Activated CD8-positive, alpha-beta memory T cell treated with anti-CD3 and anti-CD28 coated beads, Interleukin-2, amount 50 U/mL, for 4 hours (primary cell): ENCODE results near the gene TMEM33.
"Not testable (repeated sequence)": the region's sequence is repeated elsewhere in the genome, so short reads cannot be mapped to it uniquely, and the experiment has no call there.

Source experiments
- DNase-seq: peaks from one replicate; pipeline ENCODE4 v3.0.0-alpha.2; 2020

The TMEM33 gene, protein sequence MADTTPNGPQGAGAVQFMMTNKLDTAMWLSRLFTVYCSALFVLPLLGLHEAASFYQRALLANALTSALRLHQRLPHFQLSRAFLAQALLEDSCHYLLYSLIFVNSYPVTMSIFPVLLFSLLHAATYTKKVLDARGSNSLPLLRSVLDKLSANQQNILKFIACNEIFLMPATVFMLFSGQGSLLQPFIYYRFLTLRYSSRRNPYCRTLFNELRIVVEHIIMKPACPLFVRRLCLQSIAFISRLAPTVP

DNA sequence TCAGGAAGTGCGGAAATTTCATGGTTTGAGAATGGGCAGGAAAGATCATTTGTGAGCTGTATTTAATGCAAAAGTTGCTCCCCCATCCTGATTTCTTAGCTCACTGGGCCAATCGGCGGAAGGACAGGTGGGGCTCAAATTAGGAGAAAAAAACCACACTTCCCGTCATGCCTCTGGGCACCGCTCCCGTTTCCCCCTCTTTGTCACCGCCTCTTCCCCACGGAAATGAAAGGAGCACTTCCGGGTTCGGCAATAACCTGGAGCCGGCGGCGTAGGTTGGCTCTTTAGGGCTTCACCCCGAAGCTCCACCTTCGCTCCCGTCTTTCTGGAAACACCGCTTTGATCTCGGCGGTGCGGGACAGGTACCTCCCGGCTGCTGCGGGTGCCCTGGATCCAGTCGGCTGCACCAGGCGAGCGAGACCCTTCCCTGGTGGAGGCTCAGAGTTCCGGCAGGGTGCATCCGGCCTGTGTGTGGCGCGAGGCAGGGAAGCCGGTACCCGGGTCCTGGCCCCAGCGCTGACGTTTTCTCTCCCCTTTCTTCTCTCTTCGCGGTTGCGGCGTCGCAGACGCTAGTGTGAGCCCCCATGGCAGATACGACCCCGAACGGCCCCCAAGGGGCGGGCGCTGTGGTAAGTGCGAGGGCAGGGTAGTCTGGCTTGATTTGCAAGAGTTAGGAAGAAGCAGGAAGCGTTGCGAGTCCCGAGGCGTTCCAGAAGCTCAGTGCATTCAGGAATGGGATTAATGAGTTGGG is at the start of gene TMEM33:
TMEM33 (plus strand) TSS at position 529 of the 751 bp plus-strand sequence; CDS start at position 585, 56 bp downstream.
- peak; percentile 75 for DNase-seq

DNA sequence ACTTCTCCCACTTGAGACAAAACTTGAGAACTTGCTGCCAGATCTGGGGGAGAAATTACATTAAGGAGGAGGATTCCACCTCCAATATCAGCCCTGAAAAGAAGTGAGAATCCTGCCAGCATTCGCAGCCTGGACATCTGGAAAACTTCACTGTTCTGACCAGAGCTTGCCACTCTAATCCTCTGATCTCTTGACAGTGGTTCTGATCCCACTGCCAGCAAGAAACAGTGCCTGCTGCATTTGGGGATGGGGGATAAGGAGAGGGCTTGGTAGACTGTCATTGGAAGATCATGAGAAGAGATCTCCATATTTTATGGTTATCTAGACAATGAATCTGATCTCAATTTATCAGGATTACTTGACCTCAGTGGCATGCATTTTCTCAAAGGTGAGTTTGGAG is 49.8 kb upstream of the TMEM33 start:
- DNase-seq, result no peak

DNA sequence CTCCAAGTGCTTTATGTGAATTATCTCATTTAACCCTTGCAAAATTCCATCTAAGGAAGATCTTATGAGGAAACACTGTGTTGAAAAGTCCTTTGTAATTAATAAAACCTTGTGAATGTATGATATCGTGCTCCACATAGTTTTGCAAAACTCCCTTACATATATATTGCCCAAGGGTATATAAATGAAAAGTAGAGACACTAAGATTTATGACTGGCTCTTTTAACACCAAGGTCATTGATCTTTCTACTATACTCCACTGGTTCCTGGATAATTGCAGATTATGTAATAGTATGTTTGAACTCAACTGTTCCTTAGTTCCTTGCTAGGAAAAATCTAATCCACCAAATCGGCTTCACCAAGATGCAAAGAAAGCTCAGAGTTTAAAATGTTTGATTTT is 48.0 kb upstream of the TMEM33 start:
- DNase-seq, result no peak

DNA sequence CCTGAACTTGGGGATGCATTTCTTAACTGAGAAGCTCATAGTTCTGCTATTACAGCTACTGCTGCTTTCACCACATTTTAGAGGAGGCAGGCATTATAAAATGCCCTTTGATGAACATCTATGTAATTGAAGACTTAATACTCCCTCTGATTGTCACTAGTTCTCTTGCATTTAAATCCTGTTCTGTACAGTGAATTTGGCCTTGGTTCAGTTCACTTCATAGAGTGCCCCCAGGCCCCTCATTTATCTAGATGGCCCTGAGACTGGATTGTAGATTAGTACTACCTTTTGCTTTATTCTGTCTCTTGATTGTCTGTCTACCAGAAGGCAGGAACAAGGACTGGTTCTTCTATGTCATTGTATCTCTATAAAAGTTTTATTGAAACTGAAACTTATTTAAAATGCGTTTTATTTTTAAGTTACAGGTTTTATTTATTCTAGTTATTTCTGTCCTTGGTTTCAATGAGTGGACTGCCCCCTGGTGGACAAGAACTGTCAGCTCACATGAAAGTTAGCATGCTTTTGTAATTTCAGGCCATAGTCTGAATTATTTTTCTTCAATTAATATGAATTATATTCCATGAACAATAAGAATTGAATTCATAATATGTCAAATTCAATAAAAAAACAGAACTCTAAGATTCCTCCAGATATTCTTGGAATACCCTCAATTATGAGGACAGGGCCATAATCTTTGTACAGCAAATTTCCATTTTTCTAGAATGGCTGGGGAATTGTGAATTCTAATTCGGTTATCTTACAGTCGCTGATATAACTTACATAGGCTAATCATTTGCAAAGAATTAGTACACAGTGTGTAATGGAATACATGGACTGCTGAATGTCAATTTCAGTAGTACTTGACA is 47.2 kb upstream of the TMEM33 start:
- peak; percentile 32 for DNase-seq

DNA sequence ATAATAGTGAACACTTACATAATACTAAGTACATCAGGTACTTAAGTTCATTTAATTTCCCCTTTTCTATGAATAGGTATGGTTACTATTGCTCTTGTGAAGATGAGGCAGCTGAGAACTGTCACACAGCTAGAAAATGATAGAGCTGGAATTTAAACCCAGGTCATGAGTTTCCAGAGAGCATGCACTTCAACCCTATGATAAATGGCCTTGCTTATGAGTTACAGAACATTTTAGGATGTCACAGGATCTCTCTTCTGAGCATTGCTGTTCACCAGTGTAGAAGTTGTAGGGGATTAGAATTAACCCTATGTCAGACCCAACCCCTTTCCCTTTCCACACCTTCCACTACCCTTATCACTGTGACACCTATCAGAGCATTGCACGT is 46.5 kb upstream of the TMEM33 start:
- DNase-seq, result no peak

DNA sequence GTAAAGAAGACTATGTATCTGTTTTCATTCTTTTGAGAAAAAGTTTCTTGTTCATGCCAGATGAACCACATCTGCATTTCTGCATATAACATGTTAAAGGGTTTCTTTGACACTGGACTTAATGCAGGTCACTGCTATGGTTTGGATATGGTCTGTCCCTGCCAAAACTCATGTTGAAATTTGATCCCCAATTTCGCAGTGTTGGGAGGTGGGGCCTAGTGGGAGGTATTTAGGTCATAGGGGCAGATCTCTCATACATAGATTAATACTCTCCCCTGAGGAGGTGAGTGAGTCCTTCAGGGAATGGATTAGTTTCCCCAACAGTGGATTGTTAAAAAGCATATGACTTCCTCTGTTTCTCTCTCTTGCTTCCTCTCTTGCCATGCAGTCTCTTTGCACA is 45.9 kb upstream of the TMEM33 start:
- no peak for DNase-seq

DNA sequence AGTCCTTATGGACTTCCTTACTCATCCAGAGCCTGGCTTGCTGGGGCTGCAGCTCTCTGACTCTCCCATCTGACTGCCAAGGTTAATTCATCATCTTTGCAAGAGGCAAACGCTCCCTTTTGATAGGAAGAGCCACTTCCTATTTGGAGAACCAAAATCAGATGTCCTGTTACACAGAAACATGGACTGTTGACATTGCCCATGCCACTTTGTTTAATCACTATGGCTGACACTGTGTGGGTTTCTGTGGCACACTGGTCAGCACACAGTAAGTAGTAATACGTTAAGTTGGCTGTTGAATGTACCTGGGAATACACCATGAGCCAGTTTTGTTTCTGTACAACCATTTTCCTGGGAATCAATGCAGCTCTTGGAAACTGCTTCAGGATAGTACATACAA is 45.1 kb upstream of the TMEM33 start:
- no peak for DNase-seq

DNA sequence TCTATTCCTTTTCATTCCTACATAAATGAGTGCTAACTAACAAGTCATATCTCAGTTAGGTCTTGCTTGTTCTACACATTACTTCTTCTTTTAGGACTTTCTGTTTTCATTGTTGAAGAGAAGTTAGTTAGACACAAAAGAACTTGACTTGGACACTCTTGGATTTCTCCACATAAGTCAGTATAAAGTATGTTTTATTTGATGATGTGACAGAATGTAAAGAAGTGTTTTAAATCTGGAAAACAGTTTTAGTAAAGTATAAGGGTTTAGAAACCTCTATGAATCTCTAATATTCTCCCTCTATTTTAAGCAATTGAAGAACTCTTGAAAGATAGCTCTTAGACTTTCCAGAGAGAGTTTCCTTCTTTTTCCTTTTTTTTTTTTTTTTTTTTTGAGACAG is 38.6 kb upstream of the TMEM33 start:
- DNase-seq, result no peak

DNA sequence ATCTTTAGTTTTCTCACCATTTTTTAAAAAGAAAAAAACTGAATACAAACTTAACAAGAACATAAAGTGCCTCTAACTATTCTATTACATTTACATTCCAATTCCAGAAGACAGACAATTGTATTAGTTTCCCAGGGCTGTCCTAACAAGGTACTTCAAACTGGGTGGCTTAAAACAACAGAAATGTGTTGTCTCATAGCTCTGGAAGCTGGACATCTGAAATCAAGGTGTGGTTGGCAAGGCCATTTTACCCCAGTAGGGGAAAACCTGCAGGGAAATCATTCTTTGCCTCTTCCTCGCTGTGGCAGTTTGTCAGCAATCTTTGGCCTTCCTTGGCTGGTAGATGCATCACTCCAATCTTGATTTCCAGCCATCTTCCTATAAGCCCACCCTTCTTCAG is 37.5 kb upstream of the TMEM33 start:
- no peak for DNase-seq

DNA sequence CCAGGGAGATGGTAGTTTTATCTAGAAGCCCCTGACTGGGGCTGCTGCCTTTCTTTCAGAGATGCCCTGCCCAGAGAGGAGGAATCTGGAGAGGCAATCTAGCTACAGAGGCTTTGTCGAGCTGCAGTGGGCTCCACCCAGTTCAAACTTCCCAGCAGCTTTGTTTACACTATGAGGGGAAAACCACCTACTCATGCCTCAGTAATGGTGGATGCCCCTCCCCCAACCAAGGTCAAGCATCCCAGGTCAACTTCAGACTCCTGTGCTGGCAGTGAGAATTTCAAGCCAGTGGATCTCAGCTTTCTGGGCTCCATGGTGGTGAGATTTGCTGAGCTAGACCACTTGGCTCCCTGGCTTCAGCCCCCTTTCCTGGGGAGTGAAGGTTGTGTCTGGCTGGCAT is 26.1 kb upstream of the TMEM33 start:
- DNase-seq, result not testable (repeated sequence)

DNA sequence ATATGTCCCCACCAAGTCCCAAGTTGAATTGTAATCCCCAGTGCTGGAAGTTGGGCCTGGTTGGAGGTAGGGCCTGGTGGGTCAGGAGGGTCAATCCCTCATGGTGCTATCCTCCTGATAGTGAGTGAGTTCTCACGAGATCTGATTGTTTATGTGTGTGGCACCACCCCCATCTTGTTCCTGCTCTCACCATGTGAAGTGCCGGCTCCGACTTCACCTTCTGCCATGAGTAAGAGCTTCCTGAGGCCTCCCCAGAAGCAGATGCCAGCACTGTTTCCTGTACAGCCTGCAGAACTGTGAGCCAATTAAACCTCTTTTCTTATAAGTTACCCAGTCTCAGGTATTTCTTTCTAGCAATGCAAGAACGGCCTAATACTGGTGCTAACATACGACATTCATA is 22.7 kb upstream of the TMEM33 start:
- DNase-seq, result no peak

DNA sequence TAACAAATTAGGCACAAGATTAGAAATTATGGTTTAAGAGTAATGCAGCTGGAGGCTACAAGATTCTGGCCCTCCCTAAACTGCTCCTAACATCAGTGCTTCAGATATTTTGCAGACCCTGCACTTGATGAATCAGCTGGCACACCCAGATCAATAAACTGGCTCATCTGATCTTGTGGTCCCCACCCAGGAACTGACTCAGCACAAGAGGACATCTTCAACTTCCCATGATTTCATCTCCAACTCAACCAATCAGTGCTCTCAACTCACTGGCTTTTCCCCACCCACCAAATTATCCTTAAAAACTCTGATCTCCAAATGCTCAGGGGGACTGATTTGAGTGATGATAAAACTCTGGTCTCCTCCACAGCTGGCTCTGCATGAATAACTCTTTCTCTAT is 21.7 kb upstream of the TMEM33 start:
- DNase-seq, result no peak

DNA sequence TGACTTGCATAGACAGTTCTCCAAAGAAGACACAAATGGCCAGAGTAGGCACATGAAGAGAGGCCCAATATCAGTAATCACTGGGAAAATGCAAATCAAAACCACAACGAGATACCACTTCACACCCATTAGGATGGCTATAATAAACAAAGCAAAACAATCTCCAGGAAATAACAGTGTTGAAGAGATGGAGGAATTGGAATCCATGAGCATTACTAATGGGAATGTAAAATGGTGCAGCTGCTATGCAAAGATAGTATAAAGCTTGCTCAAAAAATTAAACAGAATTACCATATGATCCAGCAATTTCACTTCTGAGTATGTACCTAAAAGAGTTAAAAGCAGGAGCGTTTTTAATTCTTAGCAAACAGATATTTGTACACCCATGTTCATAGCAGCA is 17.0 kb upstream of the TMEM33 start:
- DNase-seq, result no peak

DNA sequence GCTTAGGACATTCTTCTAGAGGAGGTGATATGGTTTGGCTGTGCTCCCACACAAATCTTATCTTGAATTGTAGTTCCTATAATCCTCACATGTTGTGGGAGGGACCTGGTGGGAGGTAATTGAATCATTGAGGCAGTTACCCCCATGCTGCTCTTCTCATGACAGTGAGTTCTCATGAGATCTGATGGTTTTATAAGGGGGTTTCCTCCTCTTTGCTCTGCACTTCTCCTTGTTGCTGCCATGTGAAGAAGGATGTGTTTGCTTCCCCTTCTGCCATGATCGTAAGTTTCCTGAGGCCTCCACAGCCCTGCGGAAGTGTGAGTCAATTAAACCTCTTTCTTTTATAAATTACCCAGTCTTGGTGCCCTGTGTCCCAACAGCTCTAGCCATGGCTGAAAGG is 14.8 kb upstream of the TMEM33 start:
- DNase-seq, result not testable (repeated sequence)

DNA sequence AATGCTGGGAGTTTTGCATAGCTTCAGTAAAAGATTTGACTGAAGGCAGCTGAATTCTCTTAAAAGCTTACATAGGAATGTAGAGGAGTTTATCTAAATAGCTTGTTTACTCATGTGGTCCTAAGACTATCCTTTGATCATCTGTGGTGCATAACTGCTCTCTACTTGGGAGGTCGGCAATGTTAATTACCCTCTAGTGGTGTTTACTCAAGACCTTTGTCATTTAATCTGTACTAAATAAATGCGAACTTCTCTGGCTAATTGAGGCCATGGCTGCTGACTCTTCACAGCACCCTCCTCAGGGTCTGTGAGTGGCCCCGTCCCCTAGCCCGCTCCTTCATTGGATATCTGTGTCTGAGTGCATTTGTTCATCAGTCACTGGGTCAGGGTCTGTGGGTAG is 13.8 kb upstream of the TMEM33 start:
- no peak for DNase-seq

DNA sequence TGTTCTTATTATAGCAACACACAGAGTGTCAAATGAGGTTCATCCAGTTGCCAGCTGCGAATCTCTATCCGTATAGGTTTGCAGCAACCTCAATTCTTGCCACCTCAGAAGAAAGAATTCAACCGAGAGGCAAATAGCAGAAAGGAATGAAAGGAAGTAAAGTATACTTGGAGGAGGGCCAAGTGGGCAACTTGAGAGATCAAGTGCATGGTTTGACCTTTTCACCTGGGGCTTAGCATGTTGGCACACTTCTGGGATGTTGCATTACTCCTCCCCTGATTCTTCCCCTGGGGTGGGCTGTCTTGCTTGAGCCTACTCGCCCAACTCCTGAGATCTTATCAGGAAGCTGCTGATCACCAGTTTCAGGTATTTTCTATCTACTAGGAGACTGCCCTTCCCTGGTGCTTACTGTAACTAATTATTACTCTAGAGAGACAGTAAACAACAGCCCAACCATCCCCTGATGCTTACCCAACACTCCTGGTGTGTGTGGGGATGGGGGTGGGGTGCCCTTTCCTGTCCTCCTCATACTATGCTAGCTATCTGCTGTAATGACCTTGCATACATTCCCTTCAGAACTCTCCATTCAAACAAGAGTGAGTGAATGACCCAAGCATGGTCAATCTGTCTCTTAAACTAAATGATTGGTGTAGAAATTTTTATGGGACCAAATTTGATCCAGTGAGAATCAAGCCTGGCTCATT is 7.3 kb upstream of the TMEM33 start:
- DNase-seq, result no peak

DNA sequence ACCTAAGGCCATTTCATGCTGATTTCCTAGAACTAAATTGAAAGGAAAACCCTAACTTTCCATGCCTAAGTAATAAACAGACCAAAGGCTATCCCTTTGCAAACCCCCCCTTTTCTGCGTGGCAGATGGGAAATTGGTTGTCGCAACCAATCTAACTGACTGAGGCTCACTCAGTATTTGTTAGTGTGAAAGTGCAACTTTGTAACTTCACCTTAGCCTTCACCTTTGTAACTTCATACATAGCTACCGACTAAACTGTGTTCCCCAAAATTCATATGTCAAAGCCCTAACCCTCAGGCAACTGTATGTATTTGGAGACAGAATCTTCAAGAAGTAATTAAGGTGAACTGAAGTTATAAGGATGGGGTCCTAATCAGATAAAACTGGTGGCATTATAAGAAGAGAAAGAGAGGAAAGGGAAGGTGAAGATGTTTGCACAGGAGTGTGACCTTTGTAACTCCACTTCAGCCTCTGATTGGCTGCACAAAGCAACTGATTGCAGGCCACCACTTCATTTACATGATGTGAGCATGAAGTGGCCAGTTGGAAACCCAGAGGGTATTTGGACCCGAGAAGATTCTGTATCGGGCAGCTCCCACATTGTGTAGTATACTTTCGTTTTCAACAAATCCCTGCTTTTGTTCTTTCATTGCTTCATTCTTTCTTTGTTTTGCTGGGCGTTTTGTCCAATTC is 4.9 kb upstream of the TMEM33 start:
- no peak for DNase-seq

DNA sequence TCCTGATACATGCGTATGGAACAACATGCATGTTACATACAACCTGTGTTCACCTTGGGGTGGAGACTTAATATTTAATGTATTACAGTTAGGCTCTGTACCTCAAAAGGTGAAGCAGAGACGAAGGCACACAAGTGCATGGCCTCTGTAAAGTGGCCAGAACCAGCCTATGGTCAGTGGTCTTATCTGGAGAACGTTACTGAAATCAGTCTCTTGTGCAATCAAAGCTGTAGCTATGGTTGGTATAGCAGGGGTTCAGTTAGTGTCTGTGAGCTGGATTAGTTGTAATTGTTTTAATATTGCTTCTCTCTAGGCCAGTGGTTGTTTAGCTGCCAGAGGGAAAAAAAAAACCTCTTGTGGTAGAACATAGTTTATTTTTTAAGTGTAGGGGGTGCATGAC is 2.2 kb upstream of the TMEM33 start:
- DNase-seq, result no peak

DNA sequence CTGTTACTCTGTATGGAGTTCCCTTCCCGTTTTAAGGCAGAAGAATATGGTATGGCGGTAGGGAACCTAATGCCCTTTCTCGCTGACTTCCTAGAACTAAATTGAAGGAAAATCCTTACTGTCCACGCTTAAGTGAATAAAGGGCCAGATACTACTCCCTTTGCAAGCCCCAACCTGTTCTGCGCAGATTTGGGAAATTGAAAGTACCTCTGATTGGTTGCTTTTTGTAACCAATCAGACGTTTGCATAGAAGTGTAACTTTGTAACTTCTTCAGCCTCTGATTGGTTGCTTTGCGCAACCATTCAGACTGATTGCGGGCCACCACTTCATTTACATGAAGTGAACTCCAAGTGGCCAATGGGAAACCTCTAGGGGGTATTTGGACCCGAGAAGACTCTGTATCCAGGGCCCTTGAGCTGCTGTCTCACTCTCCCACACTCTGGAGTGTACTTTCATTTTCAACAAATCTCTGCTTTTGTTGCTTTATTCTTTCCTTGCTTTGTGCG is 1.2 kb upstream of the TMEM33 start:
- DNase-seq, result no peak

DNA sequence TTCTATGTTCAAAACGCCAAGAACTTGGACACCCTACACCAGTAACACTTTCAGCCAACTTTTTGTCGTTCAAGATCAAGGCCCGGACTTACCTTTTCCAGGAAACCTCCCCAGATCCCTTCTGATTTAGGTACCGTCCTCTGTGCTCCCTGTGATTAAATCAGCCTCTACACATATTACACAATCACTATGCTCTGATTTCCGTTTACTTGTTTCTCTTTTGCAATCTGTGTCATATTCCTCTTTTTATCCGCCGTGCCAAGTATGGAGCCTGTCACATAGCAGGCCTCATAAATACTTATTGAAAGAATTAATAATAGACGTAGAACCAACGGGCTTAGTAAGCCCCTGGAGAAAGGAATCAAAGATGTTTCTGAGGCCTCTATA is 722 bp upstream of the TMEM33 start:
- DNase-seq, result no peak

DNA sequence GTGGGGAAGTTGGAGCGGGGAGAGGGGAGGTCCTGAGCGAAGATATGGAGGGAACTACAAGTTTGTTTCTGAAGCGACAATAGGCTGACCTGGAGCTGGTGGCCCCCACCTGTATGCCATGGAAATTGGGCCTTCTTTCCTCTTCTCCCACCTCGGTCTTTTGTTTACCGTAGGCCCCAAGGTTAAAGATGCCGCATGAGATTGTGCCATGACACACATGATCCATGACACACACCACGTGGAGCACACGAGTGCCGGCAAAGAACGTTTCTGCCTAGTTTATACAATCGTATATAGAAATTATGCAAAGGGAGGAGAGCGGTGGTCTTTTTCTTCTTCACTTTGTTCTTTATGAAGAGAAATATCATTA is 408 bp downstream of the TMEM33 start:
- peak; percentile 39 for DNase-seq

DNA sequence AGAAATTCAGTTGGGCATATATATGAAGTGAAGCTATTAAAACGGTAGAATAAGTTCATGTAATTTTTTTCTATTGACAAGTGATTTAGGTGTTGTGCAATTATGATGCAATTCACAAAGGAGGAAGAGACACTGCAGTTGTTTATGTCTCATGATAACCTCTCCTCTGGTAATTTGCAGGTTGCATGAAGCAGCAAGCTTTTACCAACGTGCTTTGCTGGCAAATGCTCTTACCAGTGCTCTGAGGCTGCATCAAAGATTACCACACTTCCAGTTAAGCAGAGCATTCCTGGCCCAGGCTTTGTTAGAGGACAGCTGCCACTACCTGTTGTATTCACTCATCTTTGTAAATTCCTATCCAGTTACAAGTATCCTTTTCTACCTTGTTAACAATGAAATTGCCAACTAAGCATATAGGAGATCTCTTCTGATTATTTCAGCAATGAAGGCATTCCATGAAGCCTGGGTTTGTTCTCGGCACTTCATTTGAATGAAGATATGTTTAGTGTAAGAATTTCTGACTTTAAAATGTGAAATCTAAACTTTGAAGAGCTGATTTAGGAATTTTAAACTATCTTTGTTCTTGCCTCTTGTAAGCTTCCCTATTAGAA is 3.9 kb downstream of the TMEM33 start:
- no peak for DNase-seq
